H1 (cell line): ENCODE data around the gene CLUH. TPM values are rescaled to one million over a fixed set of nuclear protein-coding genes. Genes with fewer than 3 reads are reported as not detected.

Experiments
- CTCF ChIA-PET: fragments of 300-600 bp; sonication (Branson Sonifier 250); formaldehyde crosslinking; loops from one replicate; lab custom pipeline; 2021; ENCODE audit not compliant: partially characterized antibody; lab: Charles Lee
- POLR2A ChIA-PET: fragments of 300-600 bp; sonication (Branson Sonifier 250); formaldehyde crosslinking; loops from one replicate; lab custom pipeline; 2021; ENCODE audit warnings: inconsistent platforms; ENCODE audit not compliant: partially characterized antibody; lab: Charles Lee
- DNase-seq, 2 experiments: peaks; one replicate each; pipeline versions ENCODE4 v3.0.0 to v3.0.0-alpha.2; 2010 to 2022; ENCODE audit warnings: low spot score in 2 of 2, low read depth in 1 of 2, mixed read lengths in 1 of 2
- FAIRE-seq: peaks from 2 replicates; lab custom pipeline; 2011; peaks lifted over from hg19 to GRCh38; lab: Jason Lieb, UNC
- H2AFZ ChIP-seq: 2 replicates; pipeline ENCODE4 v1.8.1; 2012; ENCODE audit warnings: low read length, inconsistent platforms
- H2AK5ac ChIP-seq: 2 replicates; pipeline ENCODE4 v1.6.1; 2013; ENCODE audit warnings: low read depth, low read length
- H2BK120ac ChIP-seq: replicated peaks from 2 replicates; pipeline ENCODE3; 2013; ENCODE audit warnings: low read depth, low read length, inconsistent platforms
- H2BK12ac ChIP-seq: 2 replicates; pipeline ENCODE4 v1.6.1; 2013; ENCODE audit warnings: low read depth, low read length
- H2BK15ac ChIP-seq: 2 replicates; pipeline ENCODE4 v1.6.1; 2013; ENCODE audit warnings: low read length
- H2BK20ac ChIP-seq: 2 replicates; pipeline ENCODE4 v1.6.1; 2013; ENCODE audit warnings: low read length
- H2BK5ac ChIP-seq: 2 replicates; pipeline ENCODE4 v1.6.1; 2013; ENCODE audit warnings: low read depth, low read length
- H3K14ac ChIP-seq: 2 replicates; pipeline ENCODE4 v1.6.1; 2013; ENCODE audit warnings: inconsistent platforms; ENCODE audit not compliant: insufficient read length
- H3K18ac ChIP-seq: 2 replicates; pipeline ENCODE4 v1.6.1; 2013; ENCODE audit warnings: low read length; ENCODE audit errors: extremely low read depth
- H3K23ac ChIP-seq: 2 replicates; pipeline ENCODE4 v1.6.1; 2013; ENCODE audit warnings: inconsistent platforms; ENCODE audit not compliant: insufficient read length
- H3K23me2 ChIP-seq: 2 replicates; pipeline ENCODE4 v1.6.1; 2013; ENCODE audit warnings: low read depth, low read length
- H3K27ac ChIP-seq: 2 replicates; pipeline ENCODE4 v1.6.1; 2011; ENCODE audit warnings: low read depth, low read length, inconsistent platforms
- H3K27me3 ChIP-seq, 4 experiments: replicated peaks in 1 of 4; 1 replicate in 1 of 4; 2 replicates in 3 of 4; pipeline versions ENCODE4 v1.6.1 to v1.8.1; 2011 to 2013; ENCODE audit warnings: low read length in 3 of 4, mild to moderate bottlenecking in 3 of 4, inconsistent platforms in 2 of 4, mixed read lengths in 2 of 4, moderate library complexity in 1 of 4; ENCODE audit not compliant: control insufficient read depth in 3 of 4, insufficient read depth in 3 of 4; ENCODE audit errors: extremely low read depth in 1 of 4
- H3K36me3 ChIP-seq, 4 experiments: 2 replicates each; pipeline versions ENCODE4 v1.6.1 to v1.8.1; 2011 to 2013; ENCODE audit warnings: mild to moderate bottlenecking in 4 of 4, low read length in 3 of 4, moderate library complexity in 2 of 4, control low read depth in 1 of 4, inconsistent platforms in 1 of 4; ENCODE audit not compliant: insufficient read depth in 4 of 4, control insufficient read depth in 2 of 4
- H3K4ac ChIP-seq: replicated peaks from 2 replicates; pipeline ENCODE3; 2013; ENCODE audit warnings: low read length, low read depth, mixed read lengths, inconsistent platforms; ENCODE audit not compliant: insufficient read length
- H3K4me1 ChIP-seq, 4 experiments: replicated peaks in 1 of 4; 1 replicate in 1 of 4; 2 replicates in 3 of 4; pipeline versions ENCODE4 v1.6.1 to v1.8.1; 2011 to 2013; ENCODE audit warnings: low read length in 3 of 4, inconsistent platforms in 2 of 4, mixed read lengths in 1 of 4; ENCODE audit not compliant: insufficient read depth in 4 of 4, control insufficient read depth in 3 of 4
- H3K4me2 ChIP-seq, 2 experiments: 2 replicates each; pipeline versions ENCODE4 v1.6.1 to v1.8.1; 2011 to 2013; ENCODE audit warnings: low read depth in 2 of 2, low read length in 2 of 2, control low read depth in 1 of 2, inconsistent platforms in 1 of 2, mild to moderate bottlenecking in 1 of 2; ENCODE audit not compliant: insufficient read depth in 1 of 2
- H3K4me3 ChIP-seq, 4 experiments: fragments of 200-600, 300-600 bp in 1 of 4; sonication (generic), shearing (Covaris generic), sonication (Bioruptor Twin) in 1 of 4; 2 replicates each; pipeline versions ENCODE4 v1.5.1 to v1.8.1; 2011 to 2016; ENCODE audit warnings: low read length in 4 of 4, low read depth in 3 of 4, control low read depth in 2 of 4, inconsistent platforms in 2 of 4, mild to moderate bottlenecking in 2 of 4, mixed read lengths in 1 of 4, moderate library complexity in 1 of 4; ENCODE audit not compliant: insufficient read depth in 2 of 4; ENCODE audit errors: extremely low read depth in 1 of 4
- H3K56ac ChIP-seq: replicated peaks from 2 replicates; pipeline ENCODE3; 2013; ENCODE audit warnings: low read depth, mild to moderate bottlenecking, mixed read lengths, low read length, inconsistent platforms; ENCODE audit not compliant: insufficient read length
- H3K79me1 ChIP-seq: 2 replicates; pipeline ENCODE4 v1.6.1; 2013; ENCODE audit warnings: low read depth, low read length, control low read depth
- H3K79me2 ChIP-seq, 2 experiments: 2 replicates each; pipeline versions ENCODE4 v1.6.1 to v1.8.1; 2012 to 2013; ENCODE audit warnings: low read length in 2 of 2, mild to moderate bottlenecking in 2 of 2, inconsistent platforms in 1 of 2; ENCODE audit not compliant: insufficient read depth in 2 of 2, control insufficient read depth in 1 of 2
- H3K9ac ChIP-seq, 4 experiments: replicated peaks in 1 of 4; 1 replicate in 1 of 4; 2 replicates in 3 of 4; pipeline versions ENCODE4 v1.6.1 to v1.8.1; 2011 to 2013; ENCODE audit warnings: low read depth in 3 of 4, low read length in 3 of 4, control low read depth in 2 of 4, mild to moderate bottlenecking in 2 of 4, moderate library complexity in 2 of 4, inconsistent platforms in 1 of 4; ENCODE audit errors: extremely low read depth in 1 of 4
- H3K9me3 ChIP-seq, 2 experiments: 2 replicates each; pipeline versions ENCODE4 v1.6.1 to v1.8.1; 2012 to 2013; ENCODE audit warnings: mild to moderate bottlenecking in 2 of 2, moderate library complexity in 2 of 2, control low read depth in 1 of 2, inconsistent platforms in 1 of 2, low read depth in 1 of 2, low read length in 1 of 2, mixed read lengths in 1 of 2; ENCODE audit not compliant: insufficient read depth in 2 of 2
- H4K20me1 ChIP-seq, 2 experiments: replicated peaks in 1 of 2; 2 replicates each; pipeline versions ENCODE3 to v1.8.1; 2011 to 2013; ENCODE audit warnings: inconsistent platforms in 2 of 2, low read length in 2 of 2, mild to moderate bottlenecking in 1 of 2; ENCODE audit not compliant: insufficient read depth in 2 of 2, control insufficient read depth in 1 of 2
- H4K5ac ChIP-seq: 2 replicates; pipeline ENCODE4 v1.6.1; 2013; ENCODE audit warnings: low read length, low read depth, mixed read lengths, inconsistent platforms; ENCODE audit not compliant: insufficient read length
- H4K8ac ChIP-seq: 2 replicates; pipeline ENCODE4 v1.8.0; 2013; ENCODE audit warnings: mild to moderate bottlenecking, moderate library complexity, low read length, inconsistent platforms; ENCODE audit not compliant: insufficient read depth; ENCODE audit errors: extremely low read depth
- H4K91ac ChIP-seq: replicated peaks from 2 replicates; pipeline ENCODE3; 2013; ENCODE audit warnings: low read length, mixed read lengths, inconsistent platforms; ENCODE audit not compliant: insufficient read length
- CHD1 ChIP-seq: IDR thresholded peaks from 2 replicates; pipeline ENCODE4 v1.6.1; 2012; ENCODE audit warnings: low read depth, low read length, improper control_type of control experiment
- EGR1 ChIP-seq: IDR thresholded peaks from 2 replicates; pipeline ENCODE4 v1.6.1; 2011; ENCODE audit warnings: low read depth, low read length, borderline replicate concordance
- KDM4A ChIP-seq: IDR thresholded peaks from one replicate; pipeline ENCODE4 v1.7.1; 2012; ENCODE audit warnings: low read depth, mild to moderate bottlenecking, moderate library complexity, low read length, inconsistent platforms; ENCODE audit not compliant: severe bottlenecking
- POLR2A ChIP-seq, 2 experiments: IDR thresholded peaks; 1 replicate in 1 of 2; 2 replicates in 1 of 2; pipeline ENCODE4 v1.6.1; 2011; ENCODE audit warnings: low read depth in 2 of 2, low read length in 2 of 2, mild to moderate bottlenecking in 2 of 2; ENCODE audit errors: control extremely low read depth in 1 of 2
- RNF2 ChIP-seq: fragments of 200-900, 300-1000 bp; sonication (generic); IDR thresholded peaks from 2 replicates; pipeline ENCODE4 v1.7.1; 2016; ENCODE audit warnings: borderline replicate concordance, low read depth, mild to moderate bottlenecking, antibody characterized with exemption, low read length; ENCODE audit not compliant: poor library complexity, severe bottlenecking; ENCODE audit errors: missing control alignments
- SIRT6 ChIP-seq: IDR thresholded peaks from one replicate; pipeline ENCODE4 v1.7.1; 2012; ENCODE audit warnings: low read length, inconsistent platforms
- WGBS, 2 experiments: shearing (Covaris generic) in 1 of 2; methylation state at CpG; one replicate each; pipeline versions ENCODE4 v1.1.6 to v1.1.7; 2013 to 2015; ENCODE audit warnings: low lambda C conversion rate in 2 of 2, mixed read lengths in 2 of 2, inconsistent platforms in 1 of 2, low coverage in 1 of 2, missing lambda C conversion rate in 1 of 2; ENCODE audit not compliant: insufficient replicate concordance in 2 of 2, insufficient coverage in 1 of 2, insufficient read length in 1 of 2; ENCODE audit errors: extremely low coverage in 1 of 2, missing lambda C conversion rate in 1 of 2; 5-methylcytosine and 5-hydroxymethylcytosine counted together
- polyA plus RNA-seq, 7 experiments: library from polyadenylated mRNA; depleted of rRNA in 3 of 7; stranded (reverse) in 5 of 7; unstranded in 2 of 7; fragments of >200 nt in 5 of 7; fragments of 200-250 nt in 2 of 7; gene quantifications; 1 replicate in 5 of 7; 2 replicates in 1 of 7; 4 replicates in 1 of 7; pipeline versions ENCODE4 v1.2.1 to v1.2.3, GENCODE V29; 2011 to 2013; ENCODE audit warnings: missing spikeins in 2 of 7, mixed read lengths in 2 of 7
- total RNA-seq: library from RNA; stranded (reverse); fragmentation: NEBNext Ultra II Directional; extraction: Animal tissue kit (Norgen Biotek cat#: 25700); gene quantifications from 2 replicates; pipeline ENCODE4 v1.2.1, GENCODE V29; 2021

Gene CLUH
- total and polyA plus RNA-seq, 2 of the 8 experiments (the other 6 are each of a cell fraction or from before 2014, with no cell fraction given) = 33.6 to 98.6 TPM

- H3K23me2 ChIP-seq = peaks cover 9% of the 10 kb centered on the region; the same call in 1 of the 2 replicates
- H2BK20ac ChIP-seq = no peak overlapping the region
- no peak overlapping the region for H4K91ac ChIP-seq
- H3K56ac ChIP-seq = no peak overlapping the region
- H2AFZ ChIP-seq = no peak overlapping the region
- POLR2A ChIA-PET = interaction anchor here (0.5 to 3.4 kb wide), 14 partner anchors 9 to 944 kb away, joined by 3 to 23 read pairs (median 6); partner anchors contain the start of gene METTL16
- H3K36me3 ChIP-seq = peaks cover 0 to 1% (median 0%) of the 10 kb centered on the region in 4 experiments; a peak in 1 of 8 replicates
- no peaks in the 10 kb centered on the region for H3K79me2 ChIP-seq
- no peaks in the 10 kb centered on the region for H3K79me1 ChIP-seq
- H2BK120ac ChIP-seq = no peak overlapping the region
- no peak overlapping the region for H3K4ac ChIP-seq
- peaks cover 0 to 4% (median 2%) of the 10 kb centered on the region in 4 experiments; a peak in 1 of 7 replicates for H3K27me3 ChIP-seq
- no peak overlapping the region for H3K18ac ChIP-seq
- H4K5ac ChIP-seq = no peak overlapping the region
- no peak overlapping the region for H3K27ac ChIP-seq
- WGBS, 2 experiments = 7% methylated on average over 33 of the region's 40 CpGs; no CpG with 5 or more reads in 1 of the 2 experiments
- peak overlapping the region; percentile 17; the same call in 1 of the 2 replicates for H2BK12ac ChIP-seq
- H2AK5ac ChIP-seq = no peak overlapping the region
- DNase-seq (peak; percentile 61 to 77), FAIRE-seq (no peak)
- H3K23ac ChIP-seq = no peak overlapping the region
- peak overlapping the region in 2 of 4 experiments; percentile 49 to 80; a peak in 3 of 7 replicates for H3K9ac ChIP-seq
- H3K4me2 ChIP-seq = peak overlapping the region; percentile 73 to 76; a peak in 3 of 4 replicates
- H4K8ac ChIP-seq = 0 out of 2 replicates have a peak overlapping the region, but pooled peaks have one; percentile 76
- H3K4me1 ChIP-seq = peaks cover 1 to 21% (median 7%) of the 10 kb centered on the region in 4 experiments
- peaks cover 2% of the 10 kb centered on the region in 2 experiments for H4K20me1 ChIP-seq
- no peaks in the 10 kb centered on the region for H3K9me3 ChIP-seq
- no peak overlapping the region for H3K14ac ChIP-seq
- H2BK5ac ChIP-seq = no peak overlapping the region
- CTCF ChIA-PET = interaction anchor here (0.6 to 10.0 kb wide), 9 partner anchors 16 to 200 kb away, joined by 3 to 62 read pairs (median 4); no protein-coding TSS in a partner anchor
- H2BK15ac ChIP-seq = no peak overlapping the region
- peak overlapping the region in 3 of 4 experiments; percentile 17 to 67 (median 27); a peak in 5 of 8 replicates for H3K4me3 ChIP-seq
- TF ChIP-seq CHD1 (no peak), EGR1 (no peak), SIRT6 (no peak), KDM4A (no peak), POLR2A (IDR thresholded peaks at IDR 0.05; ENCODE audit: control extremely low read depth in 1 of 2, low read depth in 2 of 2, low read length in 2 of 2) (no peak), RNF2 (peak; percentile 24)
Observed at GRCh38 chr17:2724784-2725164, 13.2 kb upstream of the CLUH start.
